Measurements from ENCODE around the gene CCDC192.
"Not testable (repeated sequence)": the region's sequence is repeated elsewhere in the genome, so short reads cannot be mapped to it uniquely, and the experiment has no call there.

CCDC192 gene

DNA sequence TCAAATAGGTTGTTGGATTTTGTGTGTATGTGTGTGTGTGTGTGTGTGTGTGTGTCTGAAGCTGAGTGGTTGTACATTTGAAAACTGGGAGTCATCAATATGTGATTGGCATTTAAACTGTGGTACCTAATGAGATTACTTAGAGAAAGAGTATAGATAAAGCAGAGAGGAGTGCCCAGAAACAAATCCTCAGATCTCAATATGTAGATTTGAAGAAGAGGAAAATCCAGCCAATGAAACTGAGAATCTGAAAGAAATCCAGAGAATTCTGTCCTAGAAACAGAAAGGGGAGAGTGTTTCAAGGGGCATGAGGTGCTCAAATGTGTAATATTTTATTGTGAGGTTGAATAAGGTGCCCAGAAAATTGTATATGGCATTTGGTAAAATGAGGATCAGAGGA is 66.2 kb downstream of the CCDC192 start:
- no peak for DNase-seq

DNA sequence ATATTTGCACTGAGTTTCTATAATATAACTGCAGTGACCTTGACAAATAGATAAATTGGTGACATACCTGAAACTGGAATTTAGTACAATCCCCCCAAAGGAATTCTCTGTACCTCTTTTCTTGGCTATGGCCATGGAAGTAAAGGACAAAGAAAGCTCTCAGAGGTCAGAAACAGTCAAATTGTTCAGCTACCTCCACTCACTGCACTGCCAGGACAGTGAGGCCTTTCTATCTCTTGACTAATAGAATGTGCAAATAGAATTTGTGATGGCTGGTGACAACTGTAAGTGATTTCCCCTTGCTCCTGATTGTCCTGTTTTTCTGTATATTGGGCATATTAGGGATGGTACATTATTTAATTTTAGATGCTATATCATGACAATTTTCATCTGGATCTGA is 67.1 kb downstream of the CCDC192 start:
- no peak for DNase-seq

DNA sequence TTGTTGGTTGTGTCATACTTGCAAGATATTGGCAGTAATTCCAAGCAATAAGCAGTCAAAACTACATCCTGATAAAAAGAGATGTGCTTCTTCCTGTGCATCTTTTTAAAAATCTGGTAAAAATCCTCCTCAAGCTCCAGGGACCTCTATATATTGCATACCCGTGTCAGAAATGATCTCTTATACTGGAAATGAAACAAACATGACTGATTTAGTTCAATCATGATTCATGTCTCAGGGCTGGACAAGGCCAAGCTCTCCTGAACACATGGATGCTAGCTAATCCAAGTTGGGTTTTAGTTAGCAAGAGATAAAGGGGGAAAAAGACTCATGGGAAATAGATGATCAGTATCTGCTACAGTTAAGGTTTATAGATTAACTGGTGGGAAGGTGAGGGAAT is 69.3 kb downstream of the CCDC192 start:
- no peak for DNase-seq

DNA sequence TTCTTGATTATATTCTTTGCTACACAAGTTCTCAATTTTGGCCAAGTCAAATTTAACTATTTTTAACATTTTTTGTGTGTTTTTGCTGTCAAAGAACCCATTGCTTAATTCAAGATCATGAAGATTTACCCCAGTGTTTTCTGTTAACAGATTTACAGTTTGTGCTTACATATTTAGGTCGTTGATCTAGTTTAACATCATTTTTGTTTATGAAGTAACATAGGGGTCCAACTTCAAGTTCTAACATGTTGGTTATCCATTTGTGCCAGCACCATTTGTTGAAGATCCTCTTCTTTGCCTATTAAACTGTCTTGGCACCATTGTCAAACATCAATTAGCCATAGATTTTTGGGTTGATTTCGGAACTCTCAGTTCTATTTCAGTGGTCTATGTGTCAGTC is 71.0 kb downstream of the CCDC192 start:
- DNase-seq: no peak

DNA sequence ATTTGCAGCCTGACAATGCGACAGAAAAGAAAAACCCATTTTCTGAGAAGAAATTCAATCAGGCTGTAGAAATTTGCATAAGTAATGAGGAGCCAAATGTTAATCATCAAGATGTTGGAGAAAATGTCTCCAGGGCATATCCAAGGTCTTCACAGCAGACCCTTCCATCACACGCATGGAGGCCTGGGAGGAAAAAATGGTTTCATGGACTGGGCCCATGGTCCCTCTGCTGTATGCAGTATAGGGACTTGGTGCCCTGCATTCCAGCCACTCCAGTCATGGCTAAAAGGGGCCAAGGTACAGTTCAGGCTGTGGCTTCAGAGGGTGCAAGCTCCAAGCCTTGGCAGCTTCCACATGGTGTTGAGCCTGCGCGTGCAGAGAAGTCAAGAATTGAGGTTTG is 73.3 kb downstream of the CCDC192 start:
- no peak for DNase-seq

DNA sequence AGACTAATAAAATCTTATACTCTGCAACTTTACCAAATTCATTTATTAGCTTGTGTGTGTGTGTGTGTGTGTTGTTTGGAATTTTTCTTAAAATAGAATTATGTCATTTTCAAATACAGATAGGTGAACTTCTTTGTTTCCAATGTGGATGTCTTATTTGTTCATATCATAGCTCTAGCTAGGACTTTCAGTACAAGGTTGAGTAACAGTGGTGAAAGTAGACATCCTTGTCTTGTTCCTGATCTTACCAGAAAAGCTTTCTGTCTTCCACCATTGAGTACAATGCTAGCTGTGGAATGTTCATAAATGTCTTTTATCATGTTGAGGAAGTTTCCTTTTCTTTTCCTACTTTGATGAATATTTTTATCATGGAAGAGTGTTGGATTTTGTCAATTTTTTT is 74.8 kb downstream of the CCDC192 start:
- DNase-seq: no peak

DNA sequence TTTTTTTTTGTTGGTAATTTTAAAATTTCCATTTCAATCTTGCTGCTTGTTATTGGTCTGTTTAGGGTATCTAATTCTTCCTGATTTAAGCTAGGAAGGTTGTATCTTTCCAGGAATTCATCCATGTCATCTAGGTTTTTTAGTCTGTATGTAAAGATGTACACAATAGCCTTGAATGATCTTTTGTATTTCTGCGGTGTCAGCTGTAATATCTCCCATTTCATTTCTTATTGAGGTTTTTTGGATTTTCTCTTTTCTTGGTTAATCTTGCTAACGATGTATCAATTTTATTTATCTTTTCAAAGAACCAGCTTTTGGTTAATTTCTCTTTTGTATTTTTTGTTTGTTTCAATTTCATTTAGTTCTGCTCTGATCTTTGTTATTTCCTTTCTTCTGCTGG is 79.3 kb downstream of the CCDC192 start:
- DNase-seq: not testable (repeated sequence)

DNA sequence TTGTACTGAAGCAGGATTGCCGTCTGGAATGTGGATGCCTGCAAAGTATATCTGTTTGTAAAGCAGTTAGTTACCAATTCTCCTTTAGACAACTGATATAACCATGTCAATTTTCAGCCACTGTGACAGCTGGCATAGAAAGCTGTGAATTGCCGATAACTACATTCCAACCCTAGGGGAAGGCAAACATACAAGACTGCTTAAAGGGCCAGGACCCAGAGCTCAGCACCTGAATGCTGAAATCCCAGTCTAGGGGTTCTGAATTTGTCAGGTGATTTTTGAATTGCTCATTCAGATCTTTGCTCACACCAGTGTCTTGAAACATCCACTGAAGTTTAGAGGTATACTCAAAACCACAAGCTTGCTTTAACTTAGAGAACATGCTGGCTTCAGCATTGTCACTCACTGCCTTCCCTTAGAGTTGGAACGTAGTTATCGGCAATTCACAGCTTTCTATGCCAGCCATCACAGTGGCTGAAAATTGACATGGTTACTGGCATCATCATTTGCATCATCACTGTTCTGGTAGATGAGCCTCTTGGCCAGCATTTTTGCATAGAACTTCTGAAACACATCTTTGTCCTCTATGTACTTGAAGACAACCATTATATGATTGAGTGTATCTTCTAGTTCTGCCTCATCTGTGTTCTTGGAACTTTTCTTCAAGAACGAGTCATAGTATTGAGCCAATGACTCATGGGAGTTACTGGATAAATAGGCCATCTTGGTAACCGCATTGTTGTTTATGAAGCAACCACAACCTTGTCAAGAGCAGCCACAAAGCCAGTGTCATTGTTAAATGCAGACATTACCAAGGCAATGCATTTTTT is 82.1 kb downstream of the CCDC192 start:
- DNase-seq: no peak

DNA sequence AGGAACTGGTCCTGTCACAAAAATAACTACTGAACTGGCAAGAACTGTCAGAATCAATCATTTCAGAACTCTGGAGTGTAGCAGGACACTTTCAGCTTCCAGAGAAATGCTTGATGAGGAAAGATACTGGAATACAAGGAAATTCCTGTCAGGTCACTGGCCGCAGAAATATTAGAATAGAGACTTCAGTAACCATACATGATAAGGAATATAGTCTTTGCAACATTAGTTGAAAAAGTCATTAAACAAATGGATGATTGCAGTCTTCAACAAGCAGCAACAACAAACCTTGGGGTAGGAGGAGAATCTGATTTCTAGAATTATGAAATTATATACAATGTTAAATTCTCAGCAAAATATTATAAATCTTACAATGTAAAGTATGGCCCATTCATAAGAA is 88.2 kb downstream of the CCDC192 start:
- DNase-seq: no peak

DNA sequence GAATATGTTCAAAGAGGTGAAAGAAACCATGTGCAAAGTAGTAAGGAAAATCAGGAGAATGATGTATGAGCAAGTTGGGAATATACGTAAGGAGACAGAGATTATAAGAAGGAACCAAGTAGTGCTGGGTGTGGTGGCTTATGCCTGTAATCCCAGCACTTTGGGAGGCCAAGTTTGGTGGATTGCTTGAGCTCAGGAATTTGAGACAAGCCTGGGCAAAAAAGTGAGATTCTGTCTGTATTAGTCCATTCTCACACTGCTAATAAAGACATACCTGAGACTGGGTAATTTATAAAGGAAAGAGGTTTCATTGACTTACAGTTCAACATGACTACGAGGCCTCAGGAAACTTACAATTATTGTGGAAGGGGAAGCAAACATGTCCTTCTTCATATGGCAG is 88.7 kb downstream of the CCDC192 start:
- not testable (repeated sequence) for DNase-seq

DNA sequence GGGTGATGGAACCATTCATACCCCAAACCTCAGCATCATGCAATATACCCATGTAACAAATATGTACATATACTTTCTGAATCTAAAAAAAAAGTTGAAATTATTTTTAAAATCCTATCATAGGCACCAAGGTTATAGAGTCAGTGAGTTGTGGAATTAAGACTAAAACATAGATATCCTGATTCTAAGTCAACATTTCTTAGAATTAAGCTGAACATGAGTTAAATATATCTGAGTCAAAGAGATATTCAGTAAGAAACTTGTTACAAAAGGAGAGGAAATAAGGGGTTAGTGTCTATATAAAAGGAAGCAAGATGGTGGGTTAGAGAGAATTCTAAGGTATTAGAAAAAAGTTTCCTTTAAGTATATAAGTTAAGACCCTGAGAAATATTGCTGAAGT is 89.9 kb downstream of the CCDC192 start:
- no peak for DNase-seq

DNA sequence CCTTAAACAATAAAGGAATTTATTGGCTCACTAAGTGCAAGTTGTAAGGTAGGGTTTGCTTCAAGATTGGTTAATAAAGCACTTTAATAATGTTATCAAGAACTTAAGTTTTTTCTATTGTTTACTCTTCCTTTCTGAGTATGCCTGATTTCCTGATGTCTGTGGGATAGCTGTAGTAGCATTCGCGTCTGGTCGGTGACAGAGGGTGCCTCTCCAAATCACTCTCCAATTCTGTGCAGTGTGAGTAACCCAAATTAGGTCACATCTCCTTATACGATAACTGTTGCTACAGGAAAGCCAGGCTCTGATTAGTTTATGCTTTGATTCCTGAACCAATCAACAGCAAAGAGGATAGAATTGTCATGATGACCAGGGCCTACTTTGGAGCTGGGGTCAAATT is 90.7 kb downstream of the CCDC192 start:
- DNase-seq: no peak

DNA sequence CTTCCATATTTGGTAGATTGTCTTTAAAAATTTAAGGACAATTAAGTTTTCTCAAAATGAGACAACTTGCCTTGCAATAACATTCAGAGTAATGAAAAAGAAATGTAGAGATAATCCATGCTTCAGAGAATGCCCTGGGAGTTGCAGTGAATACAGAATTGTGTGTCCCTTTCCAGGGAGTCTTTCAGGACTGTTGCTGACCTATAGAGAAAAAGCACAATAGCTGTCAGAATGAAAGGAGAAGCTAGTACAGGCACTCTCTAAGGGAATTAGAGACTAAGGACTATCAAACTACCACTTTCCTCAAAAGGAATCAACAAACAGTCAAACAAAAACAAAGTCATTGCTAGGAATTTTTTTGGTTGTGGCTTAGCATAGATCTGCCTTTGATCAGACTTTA is 93.0 kb downstream of the CCDC192 start:
- no peak for DNase-seq

DNA sequence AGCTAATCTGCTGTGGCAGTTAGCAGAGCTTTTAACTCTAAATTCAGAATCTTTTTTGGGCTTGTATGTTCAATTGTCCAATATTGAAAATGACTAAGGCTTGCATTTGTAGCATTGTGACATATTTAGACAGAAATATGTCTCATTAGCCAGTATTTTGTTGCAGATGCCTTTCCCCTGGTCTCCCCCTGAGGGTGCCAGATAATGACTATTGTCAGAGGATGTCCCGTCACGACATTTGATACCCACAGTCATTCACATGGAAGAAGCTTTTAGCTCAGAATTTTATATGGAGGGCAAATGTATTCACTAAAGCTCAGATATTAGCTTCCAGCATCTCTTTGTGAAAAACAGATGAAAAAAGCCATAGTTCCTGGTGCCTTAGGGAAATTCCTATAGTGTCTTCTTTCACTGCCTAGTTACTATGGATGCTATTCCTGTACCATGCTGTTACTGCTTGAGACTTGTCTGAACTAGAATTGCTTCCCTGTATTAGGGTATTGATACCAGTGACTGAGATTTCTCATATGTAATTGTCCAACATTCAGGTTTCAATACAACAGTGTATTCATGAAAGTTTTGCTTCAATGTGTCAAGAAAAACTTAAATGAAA is 96.2 kb downstream of the CCDC192 start:
- no peak for DNase-seq

DNA sequence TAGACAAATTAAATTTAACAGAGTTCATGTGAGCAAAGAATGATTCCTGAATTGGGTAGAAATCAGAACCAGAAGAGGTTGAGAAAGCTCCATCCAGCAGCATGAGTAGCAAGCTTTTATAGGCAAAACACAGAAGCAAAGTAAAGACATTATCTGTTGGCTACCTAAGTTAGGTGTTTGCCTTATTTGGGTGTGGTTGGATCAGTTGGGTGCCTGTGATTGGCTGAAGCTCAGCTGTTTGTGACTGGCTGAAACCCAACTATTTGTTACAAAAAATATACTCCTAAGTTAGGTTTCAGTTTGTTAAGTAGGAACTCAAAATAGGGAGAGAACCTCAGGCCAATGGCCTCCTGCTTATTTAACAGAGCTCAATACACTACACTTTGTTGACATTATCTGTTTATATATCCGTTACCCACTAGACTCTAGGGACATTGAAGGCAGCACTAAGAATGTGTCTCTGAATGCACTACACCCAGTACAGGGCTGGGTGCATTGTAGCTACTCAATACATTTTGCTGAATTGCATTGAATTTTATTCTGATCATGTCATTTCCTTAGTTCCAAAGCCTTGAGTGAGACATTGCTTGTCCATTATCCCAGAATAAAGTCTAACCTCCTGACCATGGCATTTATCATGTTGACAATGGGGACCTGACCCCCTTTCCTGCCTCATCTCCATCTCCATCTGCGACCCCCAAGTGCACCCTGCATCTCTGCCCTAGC is 98.7 kb downstream of the CCDC192 start:
- DNase-seq: no peak

DNA sequence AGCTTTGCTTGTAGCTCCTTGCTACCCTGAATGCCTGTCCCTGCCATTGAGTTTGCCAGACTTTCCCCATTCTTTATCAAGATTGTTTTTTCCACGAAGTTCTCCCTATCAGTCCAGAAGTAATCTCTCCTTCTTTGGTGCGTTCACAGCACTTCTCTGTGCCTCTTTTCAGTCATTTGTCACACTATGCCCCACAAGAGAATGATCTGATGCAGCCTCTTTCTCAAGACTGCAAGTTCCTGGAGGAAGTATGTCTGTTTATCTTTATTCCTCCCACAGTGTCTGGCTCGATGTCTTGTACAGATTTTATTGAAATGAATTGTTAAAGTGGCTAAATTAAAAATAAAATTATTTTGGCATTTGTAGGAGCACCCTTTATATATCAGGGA is 99.3 kb downstream of the CCDC192 start:
- DNase-seq: no peak

DNA sequence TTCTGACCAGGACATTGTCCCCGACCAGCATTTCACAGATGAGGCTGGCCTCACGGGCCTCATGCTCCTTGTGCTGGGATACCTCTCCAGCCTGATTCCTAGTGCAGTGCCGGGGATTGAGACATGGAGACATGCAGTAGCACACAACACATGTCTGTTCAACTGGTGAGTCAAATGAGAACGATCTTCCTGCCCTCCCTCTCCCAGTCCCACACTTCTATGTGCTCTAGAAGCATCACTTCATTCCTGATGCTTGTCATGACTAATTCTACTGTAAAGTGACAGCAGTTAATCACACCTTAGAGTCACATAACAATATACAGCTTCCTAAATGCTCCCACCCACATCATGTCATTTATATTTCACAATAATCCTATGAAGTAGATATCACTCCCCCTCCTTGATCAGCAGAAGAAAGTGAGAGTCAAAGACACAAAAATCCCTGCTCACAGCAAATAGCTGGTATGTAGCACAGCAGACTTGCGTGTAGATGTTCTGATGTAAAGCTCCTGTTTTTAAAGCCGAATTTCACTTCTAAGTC is 101.8 kb downstream of the CCDC192 start:
- no peak for DNase-seq

DNA sequence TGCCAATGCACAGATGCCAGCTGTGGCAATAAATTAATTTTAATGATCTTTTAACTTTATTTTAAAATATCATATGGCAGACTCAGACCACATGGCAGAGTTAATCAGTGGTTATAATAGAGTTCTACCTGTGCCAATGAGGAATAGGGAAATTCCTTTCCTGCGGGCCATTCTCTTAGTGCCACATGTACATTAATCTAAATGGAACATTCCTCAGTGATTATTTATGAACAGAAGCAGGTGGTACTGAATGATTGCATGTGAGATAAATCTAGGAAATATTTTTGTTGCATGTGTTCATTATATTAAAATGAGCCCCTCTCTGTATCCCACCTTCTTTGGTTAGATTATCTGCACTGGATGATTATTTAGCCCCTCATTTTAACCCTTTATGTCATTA is 102.3 kb downstream of the CCDC192 start:
- no peak for DNase-seq

DNA sequence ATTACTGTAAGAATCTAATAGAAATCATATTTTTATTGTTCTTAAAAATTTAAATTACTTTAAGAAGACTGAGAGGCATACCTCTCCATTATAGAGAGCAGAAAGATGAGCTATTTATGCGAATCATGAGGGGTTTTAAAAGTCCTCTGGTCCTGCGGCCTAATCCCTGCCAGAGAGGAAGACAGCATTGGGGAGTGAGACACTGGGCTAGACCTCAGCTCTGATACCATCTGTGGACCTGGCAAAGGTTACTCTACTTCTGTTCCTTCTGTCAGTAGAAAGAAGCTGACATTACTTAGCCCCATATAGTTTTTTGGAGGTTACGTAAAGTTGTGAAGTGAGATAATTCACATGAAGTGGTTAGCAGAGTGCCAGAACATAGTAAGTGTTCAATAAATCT is 103.6 kb downstream of the CCDC192 start:
- DNase-seq: no peak

DNA sequence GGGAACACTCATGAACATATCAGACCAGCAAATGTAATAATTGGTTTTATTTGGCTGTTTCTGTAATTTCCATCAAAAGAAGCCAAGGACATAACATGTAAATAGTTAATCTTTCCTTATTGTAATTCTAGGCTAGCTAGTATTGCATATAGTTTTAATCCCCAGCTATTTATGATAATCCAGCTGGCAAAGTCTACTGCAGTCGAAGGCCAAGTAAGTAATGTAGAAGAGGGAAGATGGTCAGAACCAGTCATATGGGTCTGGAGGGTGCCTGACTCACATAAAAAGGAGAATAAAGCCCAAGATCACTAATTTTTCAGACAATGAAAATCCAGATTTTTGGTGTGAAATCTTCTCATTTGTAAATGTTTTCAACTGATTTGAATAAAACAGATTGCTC is 106.3 kb downstream of the CCDC192 start:
- DNase-seq: no peak

DNA sequence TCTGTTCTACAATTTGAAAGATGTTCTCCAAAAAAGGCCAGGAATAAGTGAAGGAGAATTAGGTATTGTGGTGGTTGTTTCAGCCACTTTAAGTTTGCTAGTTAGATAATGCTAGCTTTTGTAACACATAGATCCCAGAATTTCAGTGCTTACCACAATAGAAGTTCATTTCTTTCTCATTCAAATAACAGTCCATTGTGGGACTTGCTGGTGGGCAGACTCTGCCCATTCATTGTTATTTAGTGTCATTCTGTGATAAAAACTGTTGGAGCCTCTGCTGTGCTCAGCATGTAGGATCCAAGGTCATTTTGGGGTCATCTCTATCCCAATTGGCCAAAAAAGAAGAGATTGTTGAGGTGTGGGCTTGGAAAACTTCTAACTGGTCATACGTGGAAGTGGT is 106.8 kb downstream of the CCDC192 start:
- DNase-seq: no peak

DNA sequence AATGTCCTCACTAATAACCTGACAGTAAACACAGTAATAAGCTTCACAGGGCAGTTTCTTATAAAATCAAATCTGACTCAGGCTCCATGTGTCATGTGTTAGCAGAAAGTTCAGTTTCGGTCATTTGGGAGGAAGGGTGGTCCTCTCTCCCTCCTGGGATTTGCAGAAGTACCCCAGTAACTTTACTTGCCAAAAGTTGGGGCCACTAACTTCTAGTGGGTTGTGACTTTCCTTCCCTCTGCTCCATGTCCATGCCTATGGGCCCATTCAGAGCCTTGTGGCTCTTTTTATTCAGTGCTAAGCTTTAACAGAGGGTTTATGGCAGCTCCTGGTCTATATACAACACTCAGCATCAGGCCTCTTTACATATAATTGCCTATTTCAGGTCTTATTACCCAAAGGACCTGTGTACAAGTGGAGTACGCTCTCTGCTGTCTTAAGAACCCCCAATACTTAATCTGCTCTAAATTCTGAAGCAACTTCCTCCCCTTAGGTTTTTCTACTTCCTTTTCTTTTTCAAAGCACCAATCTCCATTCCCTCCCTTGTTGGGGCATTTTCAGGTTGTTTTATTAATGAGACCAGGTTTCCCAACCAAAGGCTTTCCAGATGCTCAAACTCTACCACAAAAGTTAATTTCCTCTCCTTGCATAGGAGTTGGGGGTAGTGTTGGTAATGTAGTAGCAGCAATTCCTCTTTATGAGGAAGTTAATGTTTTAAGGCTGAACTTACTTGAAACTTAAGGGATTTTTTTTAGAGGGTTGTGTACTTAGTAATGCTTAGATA is 107.7 kb downstream of the CCDC192 start:
- no peak for DNase-seq

DNA sequence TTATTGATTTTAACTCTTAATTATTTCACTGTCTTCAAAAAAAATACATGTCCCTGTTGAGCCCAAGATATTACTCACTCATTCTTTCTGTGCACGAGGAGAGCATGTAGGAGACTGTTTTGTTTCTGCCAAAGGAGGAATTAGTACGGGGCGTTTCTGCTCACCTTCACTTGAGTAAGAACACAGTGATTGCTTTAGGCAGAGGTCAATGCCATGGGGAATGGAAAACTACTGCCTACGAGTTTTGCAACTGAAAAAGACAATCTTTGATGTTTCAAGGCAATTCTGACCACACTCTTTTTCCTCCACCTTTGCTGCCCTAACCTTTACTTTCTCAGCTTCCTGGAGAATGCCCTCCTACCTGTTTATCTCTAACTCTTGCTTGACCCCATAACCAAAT is 109.4 kb downstream of the CCDC192 start:
- DNase-seq: no peak
